H9 (cell line): ENCODE results near the gene MEF2A. TPM values are rescaled to one million over a fixed set of nuclear protein-coding genes. Genes with fewer than 3 reads are reported as not detected.

Experiments
- DNase-seq: peaks from one replicate; pipeline ENCODE4 v3.0.0-alpha.2; 2017
- H2AFZ ChIP-seq: one replicate; pipeline ENCODE4 v1.6.1; 2013; ENCODE audit warnings: mild to moderate bottlenecking, low read length, control low read depth, moderate library complexity
- H2AK5ac ChIP-seq: 2 replicates; pipeline ENCODE4 v1.6.1; 2013; ENCODE audit warnings: low read length, control low read depth, mixed read lengths; ENCODE audit not compliant: insufficient read length
- H2BK120ac ChIP-seq: one replicate; pipeline ENCODE4 v1.6.1; 2013; ENCODE audit warnings: low read depth, mild to moderate bottlenecking, low read length, control low read depth, inconsistent platforms; ENCODE audit not compliant: poor library complexity, severe bottlenecking
- H2BK12ac ChIP-seq: 2 replicates; pipeline ENCODE4 v1.6.1; 2013; ENCODE audit warnings: low read length, control low read depth, mixed read lengths, low read depth; ENCODE audit not compliant: insufficient read length
- H2BK15ac ChIP-seq: 2 replicates; pipeline ENCODE4 v1.6.1; 2013; ENCODE audit warnings: low read depth, low read length, control low read depth
- H2BK20ac ChIP-seq: one replicate; pipeline ENCODE4 v1.6.1; 2013; ENCODE audit warnings: low read depth, mild to moderate bottlenecking, low read length, control low read depth, inconsistent platforms; ENCODE audit not compliant: poor library complexity, severe bottlenecking
- H2BK5ac ChIP-seq: 2 replicates; pipeline ENCODE4 v1.6.1; 2013; ENCODE audit warnings: low read length, control low read depth, mixed read lengths; ENCODE audit not compliant: insufficient read length
- H3K14ac ChIP-seq: 2 replicates; pipeline ENCODE4 v1.6.1; 2013; ENCODE audit warnings: low read length, control low read depth; ENCODE audit not compliant: insufficient read depth
- H3K18ac ChIP-seq: 2 replicates; pipeline ENCODE4 v1.6.1; 2013; ENCODE audit warnings: low read depth, mild to moderate bottlenecking, mixed read lengths, low read length, control low read depth; ENCODE audit not compliant: insufficient read length
- H3K23ac ChIP-seq: 2 replicates; pipeline ENCODE4 v1.6.1; 2013; ENCODE audit warnings: low read length, control low read depth, mixed read lengths, low read depth; ENCODE audit not compliant: insufficient read length
- H3K23me2 ChIP-seq: 2 replicates; pipeline ENCODE4 v1.6.1; 2013; ENCODE audit warnings: low read depth, mild to moderate bottlenecking, mixed read lengths, low read length, control low read depth; ENCODE audit not compliant: insufficient read length, poor library complexity, severe bottlenecking
- H3K27ac ChIP-seq: 2 replicates; pipeline ENCODE4 v1.5.1; 2013; ENCODE audit warnings: low read length, control low read depth, mixed read lengths, low read depth; ENCODE audit not compliant: insufficient read length
- H3K27me3 ChIP-seq: 2 replicates; pipeline ENCODE4 v1.6.1; 2013; ENCODE audit warnings: low read length, control low read depth, inconsistent platforms; ENCODE audit not compliant: insufficient read depth
- H3K4ac ChIP-seq: 2 replicates; pipeline ENCODE4 v1.6.1; 2013; ENCODE audit warnings: low read depth, mild to moderate bottlenecking, control low read depth, inconsistent platforms, low read length, moderate library complexity
- H3K4me1 ChIP-seq: 2 replicates; pipeline ENCODE4 v1.6.1; 2013; ENCODE audit warnings: low read length, control low read depth, inconsistent platforms; ENCODE audit not compliant: insufficient read depth
- H3K4me2 ChIP-seq: 2 replicates; pipeline ENCODE4 v1.6.1; 2013; ENCODE audit warnings: low read length, control low read depth, mixed read lengths; ENCODE audit not compliant: insufficient read length, insufficient read depth
- H3K56ac ChIP-seq: 2 replicates; pipeline ENCODE4 v1.6.1; 2013; ENCODE audit warnings: low read depth, mild to moderate bottlenecking, mixed read lengths, low read length, control low read depth; ENCODE audit not compliant: insufficient read length
- H3K79me1 ChIP-seq: 2 replicates; pipeline ENCODE4 v1.6.1; 2013; ENCODE audit warnings: low read depth, mild to moderate bottlenecking, moderate library complexity, low read length, control low read depth, inconsistent platforms; ENCODE audit not compliant: insufficient read depth, poor library complexity, severe bottlenecking
- H3K79me2 ChIP-seq: 2 replicates; pipeline ENCODE4 v1.6.1; 2013; ENCODE audit warnings: low read length, control low read depth, inconsistent platforms; ENCODE audit not compliant: insufficient read depth
- H3K9ac ChIP-seq: 2 replicates; pipeline ENCODE4 v1.6.1; 2013; ENCODE audit warnings: low read length, control low read depth, mixed read lengths; ENCODE audit not compliant: insufficient read length; ENCODE audit errors: extremely low read depth
- H3K9me3 ChIP-seq: one replicate; pipeline ENCODE4 v1.6.1; 2013; ENCODE audit warnings: low read depth, low read length, inconsistent platforms; ENCODE audit not compliant: control insufficient read depth
- H3T11ph ChIP-seq: one replicate; pipeline ENCODE4 v1.6.1; 2013; ENCODE audit warnings: mild to moderate bottlenecking, low read length, control low read depth, inconsistent platforms
- H4K20me1 ChIP-seq: one replicate; pipeline ENCODE4 v1.6.1; 2013; ENCODE audit not compliant: control insufficient read depth, insufficient read length, insufficient read depth
- H4K5ac ChIP-seq: 2 replicates; pipeline ENCODE4 v1.6.1; 2013; ENCODE audit warnings: low read depth, mild to moderate bottlenecking, mixed read lengths, low read length, control low read depth; ENCODE audit not compliant: insufficient read length
- H4K8ac ChIP-seq: replicated peaks from 2 replicates; pipeline ENCODE4 v1.6.1; 2013; ENCODE audit warnings: low read length, control low read depth, mixed read lengths, low read depth; ENCODE audit not compliant: insufficient read length
- H4K91ac ChIP-seq: 2 replicates; pipeline ENCODE4 v1.6.1; 2013; ENCODE audit warnings: low read depth, mild to moderate bottlenecking, moderate library complexity, mixed read lengths, low read length, control low read depth; ENCODE audit not compliant: insufficient read length
- H3K27ac Mint-ChIP-seq, 3 experiments: 2 replicates in 2 of 3; 3 replicates in 1 of 3; pipeline ENCODE4 v1.8.0; 2020 to 2021; ENCODE audit warnings: mixed read lengths in 3 of 3, mild to moderate bottlenecking in 1 of 3, moderate library complexity in 1 of 3
- H3K27me3 Mint-ChIP-seq: 2 replicates; pipeline ENCODE4 v1.8.0; 2021; ENCODE audit warnings: low read depth, mild to moderate bottlenecking, moderate library complexity, mixed read lengths
- H3K36me3 Mint-ChIP-seq, 3 experiments: 2 replicates in 2 of 3; 3 replicates in 1 of 3; pipeline ENCODE4 v1.8.0; 2020 to 2021; ENCODE audit warnings: low read depth in 3 of 3, mixed read lengths in 3 of 3; ENCODE audit not compliant: insufficient read depth in 1 of 3
- H3K4me1 Mint-ChIP-seq, 2 experiments: 2 replicates each; pipeline ENCODE4 v1.8.0; 2020; ENCODE audit warnings: mixed read lengths in 2 of 2
- H3K4me3 Mint-ChIP-seq, 2 experiments: 2 replicates in 1 of 2; 3 replicates in 1 of 2; pipeline ENCODE4 v1.8.0; 2020 to 2021; ENCODE audit warnings: mild to moderate bottlenecking in 2 of 2, mixed read lengths in 2 of 2, moderate library complexity in 1 of 2
- H3K9me3 Mint-ChIP-seq, 2 experiments: 2 replicates in 1 of 2; 3 replicates in 1 of 2; pipeline ENCODE4 v1.8.0; 2020; ENCODE audit warnings: mild to moderate bottlenecking in 2 of 2, mixed read lengths in 2 of 2, moderate library complexity in 1 of 2
- WGBS: extraction: QIAGEN DNeasy Blood & Tissue Kit; methylation state at CpG from one replicate; pipeline ENCODE4 v1.1.7; 2013; ENCODE audit warnings: missing lambda C conversion rate, low lambda C conversion rate, mixed read lengths; ENCODE audit not compliant: insufficient read length; ENCODE audit errors: extremely low coverage; 5-methylcytosine and 5-hydroxymethylcytosine counted together
- total RNA-seq: library from RNA; stranded (reverse); gene quantifications from 2 replicates; pipeline ENCODE4 v1.2.1, GENCODE V29; 2021
- TF ChIP-seq, protein P1 (sequence below): fragments of 200-600 bp; sonication (generic); conservative IDR thresholded peaks from 3 replicates; pipeline ENCODE4 v1.8.0; 2021; ENCODE audit warnings: antibody characterized with exemption, mild to moderate bottlenecking

The MEF2A gene
- total RNA-seq, 1 experiment from 2014 or later: 20.7 TPM

GRCh38 chr15:99704444-99704838 is 138.7 kb downstream of the MEF2A start:
- no peak overlapping the region for H3K14ac ChIP-seq
- Mint-ChIP-seq H3K4me3 (no peak overlapping the region), H3K9me3 (no peaks in the 10 kb centered on the region), H3K36me3 (peaks cover 0 to 8% (median 0%) of the 10 kb centered on the region in 3 experiments; a peak in 2 of 7 replicates), H3K27me3 (no peaks in the 10 kb centered on the region; the same call in 1 of the 2 replicates), H3K27ac (no peak overlapping the region; a peak in 1 of 7 replicates), H3K4me1 (peaks cover 7 to 9% of the 10 kb centered on the region in 2 experiments; a peak in 3 of 4 replicates)
- H3K4me1 ChIP-seq: no peaks in the 10 kb centered on the region
- H3K9ac ChIP-seq: no peak overlapping the region
- H3K9me3 ChIP-seq: no peaks in the 10 kb centered on the region
- no peaks in the 10 kb centered on the region for H4K20me1 ChIP-seq
- H2AFZ ChIP-seq: no peak overlapping the region
- no peaks in the 10 kb centered on the region for H3K23me2 ChIP-seq
- TF ChIP-seq, protein P1, sequence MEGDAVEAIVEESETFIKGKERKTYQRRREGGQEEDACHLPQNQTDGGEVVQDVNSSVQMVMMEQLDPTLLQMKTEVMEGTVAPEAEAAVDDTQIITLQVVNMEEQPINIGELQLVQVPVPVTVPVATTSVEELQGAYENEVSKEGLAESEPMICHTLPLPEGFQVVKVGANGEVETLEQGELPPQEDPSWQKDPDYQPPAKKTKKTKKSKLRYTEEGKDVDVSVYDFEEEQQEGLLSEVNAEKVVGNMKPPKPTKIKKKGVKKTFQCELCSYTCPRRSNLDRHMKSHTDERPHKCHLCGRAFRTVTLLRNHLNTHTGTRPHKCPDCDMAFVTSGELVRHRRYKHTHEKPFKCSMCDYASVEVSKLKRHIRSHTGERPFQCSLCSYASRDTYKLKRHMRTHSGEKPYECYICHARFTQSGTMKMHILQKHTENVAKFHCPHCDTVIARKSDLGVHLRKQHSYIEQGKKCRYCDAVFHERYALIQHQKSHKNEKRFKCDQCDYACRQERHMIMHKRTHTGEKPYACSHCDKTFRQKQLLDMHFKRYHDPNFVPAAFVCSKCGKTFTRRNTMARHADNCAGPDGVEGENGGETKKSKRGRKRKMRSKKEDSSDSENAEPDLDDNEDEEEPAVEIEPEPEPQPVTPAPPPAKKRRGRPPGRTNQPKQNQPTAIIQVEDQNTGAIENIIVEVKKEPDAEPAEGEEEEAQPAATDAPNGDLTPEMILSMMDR: peak; percentile 79
- H4K5ac ChIP-seq: no peak overlapping the region
- no peak overlapping the region for H4K8ac ChIP-seq
- no peak overlapping the region for H3K18ac ChIP-seq
- no peak overlapping the region for H2BK20ac ChIP-seq
- no peak overlapping the region for H2BK120ac ChIP-seq
- H3K79me2 ChIP-seq: no peaks in the 10 kb centered on the region
- H3K79me1 ChIP-seq: no peaks in the 10 kb centered on the region
- H3K56ac ChIP-seq: no peak overlapping the region
- no peak overlapping the region for H3T11ph ChIP-seq
- H3K4me2 ChIP-seq: no peak overlapping the region
- no peak overlapping the region for H4K91ac ChIP-seq
- WGBS: no CpG with 5 or more reads among the region's 3 CpGs
- no peaks in the 10 kb centered on the region for H3K27me3 ChIP-seq
- H2BK12ac ChIP-seq: no peak overlapping the region
- no peak for DNase-seq
- no peak overlapping the region for H3K27ac ChIP-seq
- no peak overlapping the region for H3K4ac ChIP-seq
- H2BK5ac ChIP-seq: no peak overlapping the region
- H2AK5ac ChIP-seq: no peak overlapping the region
- no peak overlapping the region for H2BK15ac ChIP-seq
- no peak overlapping the region for H3K23ac ChIP-seq
